GM21576 (cell line): ENCODE results near the gene SCO1.

Source experiments
- ATAC-seq: cut with Tn5 transposase; IDR thresholded peaks from one replicate; pipeline ENCODE4 v1.9.1; 2021; ENCODE audit warnings: mild to moderate bottlenecking, moderate library complexity; ENCODE audit not compliant: unreplicated experiment

SCO1 gene

GRCh38 chr17:10657148-10657547 lies 40.2 kb downstream of the SCO1 start, which contains the start of gene MYH3:
Gene MYH3, minus strand, starts transcription at chr17:10657309. Its CDS starts 2,245 bp downstream, at chr17:10655064.
- ATAC-seq: no peak

- ATAC-seq: no peak
Measured at GRCh38 chr17:10653987-10654386, 43.3 kb downstream of the SCO1 start.

DNA sequence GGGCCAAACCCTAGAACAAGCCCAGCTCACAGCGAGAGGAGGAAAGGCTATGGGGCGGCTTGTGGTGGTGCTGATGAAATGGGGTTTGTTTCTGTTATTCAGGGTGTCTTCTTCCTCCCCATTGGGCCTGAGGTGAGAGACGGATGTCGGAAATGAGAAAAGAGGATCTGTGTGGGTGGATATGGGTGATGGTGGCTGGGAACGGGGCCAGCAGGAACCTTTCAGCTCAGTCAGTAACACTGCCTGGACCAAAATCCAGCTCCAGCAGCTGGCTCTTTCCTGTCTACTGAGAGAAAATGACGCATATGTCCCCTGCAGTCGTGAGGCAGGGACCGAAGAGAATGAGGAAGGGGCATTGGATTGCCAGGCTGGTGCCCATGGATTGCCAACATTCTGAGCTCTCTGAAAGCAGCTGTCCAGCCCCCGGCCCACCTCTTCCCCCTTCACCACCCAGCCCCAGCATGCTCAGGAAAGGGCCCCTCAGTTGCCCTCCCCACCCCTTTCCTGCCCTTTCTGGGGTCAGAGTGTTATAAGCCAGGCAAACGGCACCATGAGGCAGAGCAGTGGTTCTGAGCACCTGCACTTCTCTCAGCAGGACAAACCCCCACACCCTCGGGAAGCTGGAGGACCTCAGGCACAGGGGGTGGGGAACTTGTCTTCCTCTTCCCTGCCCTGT lies 44.2 kb downstream of the SCO1 start:
- ATAC-seq: no peak

DNA sequence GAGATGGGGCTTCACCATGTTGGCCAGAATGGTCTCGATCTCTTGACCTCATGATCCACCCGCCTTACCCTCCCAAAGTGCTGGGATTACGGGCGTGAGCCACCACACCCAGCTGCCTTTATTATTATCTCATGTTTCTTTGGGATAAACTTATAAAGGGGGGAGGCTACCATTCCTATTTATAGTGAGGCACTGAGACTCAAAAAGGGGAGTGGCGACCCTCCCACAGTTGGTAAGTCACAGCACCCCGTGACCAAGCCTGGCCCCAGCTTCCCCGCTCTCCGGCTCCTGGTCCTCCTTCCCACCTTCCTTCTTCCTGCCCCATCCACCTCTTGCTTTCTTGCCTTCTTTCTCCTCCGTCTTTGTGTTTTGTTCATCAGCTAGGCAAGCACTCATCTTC lies 45.4 kb downstream of the SCO1 start:
- ATAC-seq: no peak

DNA sequence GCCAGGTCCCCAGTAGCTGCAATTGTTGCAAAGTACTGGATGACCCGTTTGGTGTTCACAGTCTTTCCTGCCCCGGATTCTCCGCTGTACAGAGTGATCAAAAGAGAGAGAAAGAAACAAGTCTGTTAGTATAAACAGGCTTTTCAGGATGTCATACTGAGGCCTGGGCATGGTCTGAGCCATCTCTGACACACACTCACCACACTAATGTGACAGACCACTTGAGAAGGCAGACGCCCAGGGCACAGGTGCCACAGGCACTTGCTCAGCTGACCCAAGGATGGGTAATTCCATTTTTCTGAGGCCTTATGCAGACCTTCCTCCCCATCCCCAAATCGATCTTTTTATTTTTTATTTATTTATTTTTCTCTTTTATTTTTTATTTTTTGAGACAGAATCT lies 47.7 kb downstream of the SCO1 start:
- no peak for ATAC-seq

- no peak for ATAC-seq
Measured at GRCh38 chr17:10648956-10649355, 48.4 kb downstream of the SCO1 start.

DNA sequence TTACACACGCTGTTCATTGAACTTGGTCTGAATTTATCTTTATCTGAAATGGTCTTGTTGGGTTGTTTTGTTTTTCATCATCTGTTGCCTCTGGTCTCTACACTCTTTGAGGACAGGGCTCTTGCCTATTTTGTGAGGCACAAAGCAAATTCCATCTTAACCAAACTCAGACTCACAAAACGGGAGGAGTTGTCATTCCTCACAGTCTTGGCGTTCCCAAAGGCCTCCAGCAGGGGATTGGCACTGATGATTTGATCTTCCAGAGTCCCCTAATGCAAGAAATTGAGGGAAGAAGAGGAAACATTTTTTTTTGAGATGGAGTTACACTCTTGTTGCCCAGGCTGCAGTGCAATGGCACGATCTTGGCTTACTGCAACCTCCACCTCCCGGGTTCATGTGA lies 49.0 kb downstream of the SCO1 start:
- ATAC-seq: no peak

DNA sequence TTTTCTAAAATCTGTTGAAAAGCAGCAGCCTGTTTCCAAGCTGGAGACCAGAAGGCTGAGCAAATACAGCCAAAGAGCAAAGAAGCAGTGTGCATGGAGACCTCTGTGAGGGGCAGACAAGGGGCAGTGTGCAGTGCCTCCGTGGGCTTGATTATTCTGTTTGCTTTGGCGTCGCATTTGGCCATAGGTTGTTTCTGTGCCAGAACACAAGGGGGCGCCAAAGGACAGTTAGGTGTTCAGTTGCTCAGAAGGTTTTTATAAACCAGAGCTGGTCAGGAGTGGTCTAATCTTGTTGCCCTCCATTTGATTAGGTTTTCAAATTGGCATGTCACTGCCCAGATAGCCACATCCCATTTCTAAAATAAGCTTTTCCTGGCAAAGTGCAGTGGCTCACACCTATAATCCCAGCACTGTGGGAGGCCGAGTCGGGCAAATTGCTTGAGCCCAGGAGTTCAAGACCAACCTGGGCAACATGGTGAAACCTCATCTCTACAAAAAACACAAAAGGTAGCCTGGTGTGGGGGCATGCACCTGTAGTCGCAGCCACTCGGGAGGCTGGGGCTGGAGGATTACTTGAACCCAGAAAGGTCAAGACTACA lies 50.8 kb downstream of the SCO1 start:
- ATAC-seq: peak; percentile 56

GRCh38 chr17:10640475-10640874 lies 56.9 kb downstream of the SCO1 start:
- ATAC-seq: no peak

DNA sequence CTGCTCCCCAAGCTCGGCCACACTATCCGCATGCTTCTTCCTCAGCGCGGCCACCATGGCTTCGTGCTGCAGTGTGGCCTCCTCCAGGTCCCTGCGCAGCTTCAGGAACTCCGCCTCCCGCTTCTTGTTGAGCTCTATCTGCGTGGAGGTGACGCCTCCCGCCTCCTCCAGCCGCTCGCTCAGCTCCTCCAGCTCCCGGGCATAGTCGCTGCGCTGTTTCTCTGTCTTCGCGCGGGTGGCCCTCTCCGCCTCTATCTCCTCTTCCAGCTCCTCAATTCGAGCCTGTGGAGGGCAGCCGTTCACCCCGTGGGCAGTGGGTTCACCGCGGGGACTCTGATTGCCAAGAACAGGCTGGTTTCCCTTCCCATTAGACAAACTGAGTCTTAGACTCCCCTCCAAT lies 59.2 kb downstream of the SCO1 start:
- ATAC-seq: no peak

- ATAC-seq: no peak
Measured at GRCh38 chr17:10635290-10635689, 62.0 kb downstream of the SCO1 start.

- ATAC-seq: peak; percentile 93
Measured at GRCh38 chr17:10633738-10634379, 63.5 kb downstream of the SCO1 start.

GRCh38 chr17:10631701-10632100 lies 65.6 kb downstream of the SCO1 start:
- ATAC-seq: no peak

DNA sequence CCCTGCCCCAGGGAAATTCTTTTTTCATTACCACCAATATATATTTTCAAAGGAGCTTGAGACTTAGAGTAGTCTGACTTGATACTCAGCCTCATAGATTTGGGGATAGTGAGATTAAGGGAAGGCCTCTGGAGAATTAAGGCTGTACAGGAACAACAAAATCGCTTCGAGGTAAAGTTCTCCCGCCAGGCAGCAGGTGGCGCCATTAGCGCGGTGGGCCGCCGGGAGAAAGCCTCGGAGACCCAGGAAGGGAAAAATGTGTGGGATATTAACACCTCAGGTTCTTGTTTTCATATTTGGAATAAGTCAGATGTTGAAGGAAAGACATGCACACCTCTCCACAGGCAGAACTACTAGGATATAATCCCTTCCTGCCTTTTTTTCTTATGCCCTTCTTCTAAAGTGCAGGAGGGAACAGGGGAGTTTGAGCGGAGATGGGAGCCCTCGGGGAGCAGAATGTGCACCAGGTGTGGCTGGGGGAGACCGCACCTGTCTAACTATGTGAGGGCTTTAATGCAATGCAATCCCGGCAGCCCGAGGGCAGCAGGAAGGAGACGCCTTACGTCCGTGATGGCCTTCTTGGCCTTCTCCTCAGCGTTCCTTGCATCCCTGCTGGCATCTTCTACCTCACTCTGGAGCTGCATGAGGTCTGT lies 66.2 kb downstream of the SCO1 start:
- no peak for ATAC-seq

GRCh38 chr17:10629706-10630105 lies 67.6 kb downstream of the SCO1 start:
- no peak for ATAC-seq

- no peak for ATAC-seq
Measured at GRCh38 chr17:10628756-10629155, 68.6 kb downstream of the SCO1 start.

- ATAC-seq: no peak
Measured at GRCh38 chr17:10626390-10626789, 70.9 kb downstream of the SCO1 start.

DNA sequence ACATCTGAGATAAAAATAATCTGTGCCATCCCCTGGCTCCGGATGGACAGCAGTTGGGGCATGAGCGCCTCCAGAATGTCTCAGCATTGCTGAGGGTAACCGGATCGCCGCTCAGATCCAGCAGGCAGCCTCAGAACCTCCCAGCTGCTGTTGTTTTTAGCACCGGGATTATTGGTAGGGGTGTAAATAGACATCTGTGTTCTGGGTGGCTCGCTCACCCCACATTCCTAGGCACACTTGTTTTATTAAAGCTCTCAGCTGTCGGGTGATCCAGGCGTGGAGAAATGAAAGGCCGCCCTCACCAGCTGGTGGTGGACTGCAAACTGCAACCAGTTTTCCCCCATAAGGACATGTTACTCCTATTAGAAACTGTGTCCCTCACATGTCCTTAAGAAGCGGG lies 72.4 kb downstream of the SCO1 start:
- ATAC-seq: no peak

DNA sequence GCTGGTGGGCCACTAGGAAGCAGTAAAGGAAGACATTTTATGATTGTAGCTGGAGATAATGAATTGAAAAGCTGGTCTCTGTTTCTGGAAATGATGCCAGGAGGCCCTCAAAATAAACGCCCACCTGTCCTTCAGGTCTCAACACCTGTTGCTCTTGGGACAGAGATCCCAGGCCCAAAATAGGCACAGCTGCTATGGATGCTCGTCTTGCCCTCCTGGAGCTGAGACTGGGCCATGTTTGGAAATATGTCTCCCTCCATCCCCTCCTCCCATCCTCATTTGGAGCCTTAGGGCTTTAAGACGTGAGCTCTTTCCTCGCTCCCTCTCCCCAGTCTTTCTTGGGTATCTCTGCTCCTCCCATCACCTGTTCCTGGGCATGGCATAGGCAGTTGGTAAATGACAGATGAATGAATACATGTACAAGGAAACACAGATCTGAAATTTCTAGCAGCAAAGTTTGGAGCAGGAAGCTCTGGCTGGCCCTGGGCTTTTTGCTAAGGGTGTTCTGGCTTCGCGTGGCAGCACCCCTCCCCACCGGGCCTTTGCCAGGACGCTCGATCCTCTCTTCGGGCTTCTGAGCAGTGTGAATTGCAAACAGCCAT lies 73.5 kb downstream of the SCO1 start:
- no peak for ATAC-seq

GRCh38 chr17:10622617-10623485 lies 74.5 kb downstream of the SCO1 start:
- ATAC-seq: no peak
